B cell (primary cell): Measurements from ENCODE around the gene CSF1. TPM values are rescaled to one million over a fixed set of nuclear protein-coding genes. Genes with fewer than 3 reads are reported as not detected.

Experiments used
- ATAC-seq: fragments of 200-7000 bp; cut with Tn5 transposase; one replicate; pipeline ENCODE4 v1.10.0; 2021; ENCODE audit warnings: low read depth, mild to moderate bottlenecking, moderate number of reproducible peaks, moderate library complexity
- CTCF ChIA-PET: fragments of 350-600 bp; sonication (Branson Sonifier 250); formaldehyde crosslinking; loops from one replicate; lab custom pipeline; 2021; ENCODE audit warnings: antibody characterized with exemption, inconsistent platforms; lab: Charles Lee
- POLR2A ChIA-PET: fragments of 350-600 bp; sonication (Branson Sonifier 250); formaldehyde crosslinking; loops from one replicate; lab custom pipeline; 2021; ENCODE audit warnings: antibody characterized with exemption; lab: Charles Lee
- DNase-seq: peaks from one replicate; pipeline ENCODE4 v3.0.0; 2013
- H2AFZ ChIP-seq: 2 replicates; pipeline ENCODE4 v1.6.1; 2012; ENCODE audit warnings: mild to moderate bottlenecking, low read depth, low read length; ENCODE audit not compliant: insufficient read depth, poor library complexity, severe bottlenecking
- H3K27ac ChIP-seq, 2 donors: 1 replicate in 1 of 2; 2 replicates in 1 of 2; pipeline ENCODE4 v1.5.1; 2012 to 2013; ENCODE audit warnings: low read length in 2 of 2, mild to moderate bottlenecking in 2 of 2, moderate library complexity in 1 of 2
- H3K27me3 ChIP-seq, 4 experiments: fragments of 200-600 bp in 1 of 4; sonication (generic) in 1 of 4; replicated peaks in 1 of 4; 1 replicate in 2 of 4; 2 replicates in 2 of 4; pipeline versions ENCODE4 v1.6.1 to v1.7.0; 2013 to 2016; ENCODE audit warnings: low read length in 3 of 4, mild to moderate bottlenecking in 2 of 4, mixed read lengths in 1 of 4, moderate library complexity in 1 of 4; ENCODE audit not compliant: insufficient read depth in 4 of 4, control insufficient read depth in 3 of 4; ENCODE audit errors: control extremely low read depth in 1 of 4
- H3K36me3 ChIP-seq, 2 experiments: replicated peaks in 1 of 2; 1 replicate in 1 of 2; 2 replicates in 1 of 2; pipeline versions ENCODE4 v1.6.1 to v1.7.1; 2013; ENCODE audit warnings: low read length in 1 of 2; ENCODE audit not compliant: insufficient read depth in 2 of 2, control insufficient read depth in 1 of 2; ENCODE audit errors: control extremely low read depth in 1 of 2, extremely low read depth in 1 of 2
- H3K4me1 ChIP-seq, 2 donors: fragments of 200-600 bp in 1 of 2; sonication (generic) in 1 of 2; 1 replicate in 1 of 2; 2 replicates in 1 of 2; pipeline versions ENCODE4 v1.5.1 to v1.6.1; 2013 to 2017; ENCODE audit warnings: low read length in 2 of 2; ENCODE audit not compliant: control insufficient read depth in 2 of 2, insufficient read depth in 2 of 2
- H3K4me2 ChIP-seq: replicated peaks from 2 replicates; pipeline ENCODE3; 2012; ENCODE audit warnings: mild to moderate bottlenecking, low read depth, low read length; ENCODE audit not compliant: poor library complexity, severe bottlenecking
- H3K4me3 ChIP-seq, 5 experiments: fragments of 200-600 bp in 1 of 5; sonication (generic) in 1 of 5; 1 replicate in 3 of 5; 2 replicates in 2 of 5; pipeline versions ENCODE4 v1.5.1 to v1.7.0; 2011 to 2016; ENCODE audit warnings: low read length in 4 of 5, mild to moderate bottlenecking in 4 of 5, low read depth in 2 of 5, control low read depth in 1 of 5, moderate library complexity in 1 of 5; ENCODE audit not compliant: insufficient read depth in 1 of 5; ENCODE audit errors: control extremely low read depth in 1 of 5, extremely low read depth in 1 of 5
- H3K79me2 ChIP-seq: fragments of 200-600 bp; sonication (generic); one replicate; pipeline ENCODE4 v1.6.0; 2016; ENCODE audit warnings: low read length; ENCODE audit not compliant: control insufficient read depth, insufficient read depth
- H3K9ac ChIP-seq: fragments of 200-600 bp; sonication (generic); 2 replicates; pipeline ENCODE4 v1.6.1; 2017; ENCODE audit warnings: mild to moderate bottlenecking, low read length, moderate library complexity
- H3K9me3 ChIP-seq, 3 donors: one replicate each; pipeline versions ENCODE4 v1.6.1 to v1.7.1; 2013; ENCODE audit warnings: low read length in 2 of 3; ENCODE audit not compliant: control insufficient read depth in 2 of 3, insufficient read depth in 1 of 3; ENCODE audit errors: control extremely low read depth in 1 of 3
- H4K20me1 ChIP-seq: 2 replicates; pipeline ENCODE4 v1.6.0; 2012; ENCODE audit warnings: mild to moderate bottlenecking, low read length; ENCODE audit not compliant: insufficient read depth, control insufficient read depth, poor library complexity, severe bottlenecking
- H3K27ac Mint-ChIP-seq: one replicate; pipeline ENCODE4 v1.8.0; 2021; ENCODE audit warnings: mixed read lengths
- H3K27me3 Mint-ChIP-seq: one replicate; pipeline ENCODE4 v1.8.0; 2021; ENCODE audit warnings: mixed read lengths
- H3K4me1 Mint-ChIP-seq: one replicate; pipeline ENCODE4 v1.8.0; 2021; ENCODE audit warnings: mixed read lengths
- H3K4me3 Mint-ChIP-seq: one replicate; pipeline ENCODE4 v1.8.0; 2021; ENCODE audit warnings: mixed read lengths
- H3K9me3 Mint-ChIP-seq: one replicate; pipeline ENCODE4 v1.8.0; 2022; ENCODE audit warnings: mixed read lengths; ENCODE audit not compliant: insufficient read depth
- EZH2 ChIP-seq: IDR thresholded peaks from 2 replicates; pipeline ENCODE4 v1.6.1; 2012; ENCODE audit warnings: borderline replicate concordance, low read depth, mild to moderate bottlenecking, moderate library complexity, low read length; ENCODE audit not compliant: insufficient read depth, poor library complexity, severe bottlenecking
- WGBS: methylation state at CpG from one replicate; pipeline ENCODE4 v1.1.5; 2013; ENCODE audit warnings: missing lambda C conversion rate; ENCODE audit not compliant: insufficient coverage; 5-methylcytosine and 5-hydroxymethylcytosine counted together
- intact Hi-C: fragments of 100-400 bp; cut with micrococcal nuclease; formaldehyde crosslinking; loops from one replicate; pipeline ENCODE4 v1.10.0; 2022
- polyA plus RNA-seq: library from polyadenylated mRNA; depleted of rRNA; stranded (reverse); fragments of >200 nt; gene quantifications from 2 replicates; pipeline ENCODE4 v1.2.3, GENCODE V29; 2012
- total RNA-seq, 2 donors: library from RNA; stranded (reverse); fragments of 120-200 nt in 1 of 2; gene quantifications; 1 replicate in 1 of 2; 2 replicates in 1 of 2; pipeline versions ENCODE4 v1.2.3 to v1.2.4, GENCODE V29; 2013 to 2022
- TF ChIP-seq, protein P1 (sequence below): fragments of 200-600 bp; IDR thresholded peaks from one replicate; pipeline ENCODE4 v1.8.0; 2022; ENCODE audit warnings: antibody characterized with exemption, mild to moderate bottlenecking

CSF1 gene
- total and polyA plus RNA-seq, 2 donors (not counting 1 experiment from before 2014, with no cell fraction given), result 0.55 to 4.2 TPM

DNA sequence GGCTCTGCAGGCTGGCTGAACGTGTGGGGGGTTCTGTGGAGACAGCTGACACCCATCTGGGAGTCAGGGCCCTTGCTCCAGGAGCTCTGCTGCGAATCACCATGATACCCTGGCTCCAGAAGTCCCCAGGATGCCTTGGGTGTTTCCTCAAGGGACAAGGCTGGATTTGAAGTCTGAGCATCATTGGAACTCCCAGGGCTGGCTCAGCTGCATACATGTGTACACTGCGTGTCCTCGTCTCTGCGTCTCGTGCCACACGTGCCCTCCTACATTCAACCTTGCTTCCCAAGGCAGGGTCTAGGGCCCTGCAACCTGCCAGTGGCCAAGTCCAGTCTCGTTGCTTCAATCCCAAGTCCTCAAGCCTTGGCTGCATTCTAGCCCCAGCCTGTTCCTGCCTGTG, 11.7 kb downstream of the CSF1 start:
- Histone ChIP-seq H3K27me3 (no peaks in the 10 kb centered on the region), H3K4me1 (no peaks in the 10 kb centered on the region), H4K20me1 (no peaks in the 10 kb centered on the region), H3K36me3 (no peaks in the 10 kb centered on the region), H2AFZ (no peak overlapping the region), H3K4me3 (no peak overlapping the region), H3K79me2 (no peaks in the 10 kb centered on the region), H3K9ac (no peak overlapping the region), H3K9me3 (peaks cover 0 to 10% (median 0%) of the 10 kb centered on the region in 3 donors), H3K4me2 (no peak overlapping the region), H3K27ac (no peak overlapping the region)
- 89% methylated on average over 8 of the region's 8 CpGs for WGBS
- intact Hi-C loops, result no loop called here
- TF ChIP-seq, protein P1, sequence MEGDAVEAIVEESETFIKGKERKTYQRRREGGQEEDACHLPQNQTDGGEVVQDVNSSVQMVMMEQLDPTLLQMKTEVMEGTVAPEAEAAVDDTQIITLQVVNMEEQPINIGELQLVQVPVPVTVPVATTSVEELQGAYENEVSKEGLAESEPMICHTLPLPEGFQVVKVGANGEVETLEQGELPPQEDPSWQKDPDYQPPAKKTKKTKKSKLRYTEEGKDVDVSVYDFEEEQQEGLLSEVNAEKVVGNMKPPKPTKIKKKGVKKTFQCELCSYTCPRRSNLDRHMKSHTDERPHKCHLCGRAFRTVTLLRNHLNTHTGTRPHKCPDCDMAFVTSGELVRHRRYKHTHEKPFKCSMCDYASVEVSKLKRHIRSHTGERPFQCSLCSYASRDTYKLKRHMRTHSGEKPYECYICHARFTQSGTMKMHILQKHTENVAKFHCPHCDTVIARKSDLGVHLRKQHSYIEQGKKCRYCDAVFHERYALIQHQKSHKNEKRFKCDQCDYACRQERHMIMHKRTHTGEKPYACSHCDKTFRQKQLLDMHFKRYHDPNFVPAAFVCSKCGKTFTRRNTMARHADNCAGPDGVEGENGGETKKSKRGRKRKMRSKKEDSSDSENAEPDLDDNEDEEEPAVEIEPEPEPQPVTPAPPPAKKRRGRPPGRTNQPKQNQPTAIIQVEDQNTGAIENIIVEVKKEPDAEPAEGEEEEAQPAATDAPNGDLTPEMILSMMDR, result no peak
- no peak for TF ChIP-seq EZH2
- ChIA-PET POLR2A (no interaction called here), CTCF (interaction anchor here (1.4 to 1.7 kb wide), 2 partner anchors 11 to 14 kb away, joined by 3 to 4 read pairs; no protein-coding TSS in a partner anchor)
- DNase-seq (no peak), ATAC-seq (no peak)
- Mint-ChIP-seq H3K27me3 (peaks cover 5% of the 10 kb centered on the region), H3K27ac (no peak overlapping the region), H3K4me3 (no peak overlapping the region), H3K4me1 (no peaks in the 10 kb centered on the region), H3K9me3 (no peaks in the 10 kb centered on the region)

DNA sequence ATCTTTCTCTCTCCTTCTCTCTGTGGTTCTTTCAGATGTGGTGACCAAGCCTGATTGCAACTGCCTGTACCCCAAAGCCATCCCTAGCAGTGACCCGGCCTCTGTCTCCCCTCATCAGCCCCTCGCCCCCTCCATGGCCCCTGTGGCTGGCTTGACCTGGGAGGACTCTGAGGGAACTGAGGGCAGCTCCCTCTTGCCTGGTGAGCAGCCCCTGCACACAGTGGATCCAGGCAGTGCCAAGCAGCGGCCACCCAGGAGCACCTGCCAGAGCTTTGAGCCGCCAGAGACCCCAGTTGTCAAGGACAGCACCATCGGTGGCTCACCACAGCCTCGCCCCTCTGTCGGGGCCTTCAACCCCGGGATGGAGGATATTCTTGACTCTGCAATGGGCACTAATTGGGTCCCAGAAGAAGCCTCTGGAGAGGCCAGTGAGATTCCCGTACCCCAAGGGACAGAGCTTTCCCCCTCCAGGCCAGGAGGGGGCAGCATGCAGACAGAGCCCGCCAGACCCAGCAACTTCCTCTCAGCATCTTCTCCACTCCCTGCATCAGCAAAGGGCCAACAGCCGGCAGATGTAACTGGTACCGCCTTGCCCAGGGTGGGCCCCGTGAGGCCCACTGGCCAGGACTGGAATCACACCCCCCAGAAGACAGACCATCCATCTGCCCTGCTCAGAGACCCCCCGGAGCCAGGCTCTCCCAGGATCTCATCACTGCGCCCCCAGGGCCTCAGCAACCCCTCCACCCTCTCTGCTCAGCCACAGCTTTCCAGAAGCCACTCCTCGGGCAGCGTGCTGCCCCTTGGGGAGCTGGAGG, 12.7 kb downstream of the CSF1 start:
- H3K4me3 ChIP-seq, result no peak overlapping the region
- POLR2A ChIA-PET, result no interaction called here
- Mint-ChIP-seq H3K27ac (no peak overlapping the region), H3K9me3 (no peaks in the 10 kb centered on the region), H3K4me1 (no peaks in the 10 kb centered on the region), H3K4me3 (no peak overlapping the region), H3K27me3 (peaks cover 3% of the 10 kb centered on the region)
- H3K79me2 ChIP-seq, result no peaks in the 10 kb centered on the region
- H3K36me3 ChIP-seq, result no peaks in the 10 kb centered on the region
- H2AFZ ChIP-seq, result no peak overlapping the region
- DNase-seq (no peak), ATAC-seq (no peak)
- H3K27me3 ChIP-seq, result no peaks in the 10 kb centered on the region
- no peak overlapping the region for H3K27ac ChIP-seq
- no peaks in the 10 kb centered on the region for H4K20me1 ChIP-seq
- no peak overlapping the region for H3K9ac ChIP-seq
- WGBS, result 88% methylated on average over 13 of the region's 17 CpGs
- intact Hi-C loops, result no loop called here
- no peaks in the 10 kb centered on the region for H3K4me1 ChIP-seq
- CTCF ChIA-PET, result interaction anchor here (1.4 to 1.7 kb wide), 2 partner anchors 12 to 15 kb away, joined by 3 to 4 read pairs; no protein-coding TSS in a partner anchor
- peaks cover 0 to 10% (median 0%) of the 10 kb centered on the region in 3 donors for H3K9me3 ChIP-seq
- no peak overlapping the region for H3K4me2 ChIP-seq
- TF ChIP-seq, protein P1, result no peak
- TF ChIP-seq EZH2, result no peak
